Measurements from ENCODE around the gene EFCAB14. TPM values are rescaled to one million over a fixed set of nuclear protein-coding genes. Genes with fewer than 3 reads are reported as not detected.

The EFCAB14 gene
- total RNA-seq, 1 experiment from 2014 or later = 86.8 TPM

GRCh38 chr1:46760558-46761166 is 41.7 kb upstream of the EFCAB14 start:
- no peak for ATAC-seq
- intact Hi-C loops (cut with micrococcal nuclease; ENCODE audit: unreplicated experiment) (no loop called here), in situ Hi-C loops (cut with HindIII; ENCODE audit: low pct_unique_long_range_greater_than_20kb, low sequenced_read_pairs) (no loop called here)
- H3K27ac ChIP-seq (ENCODE audit: low read length) = no peak overlapping the region
- BruUV-seq (replicated peaks) = no TSS peak
- ChIA-PET CTCF (no interaction called here), POLR2A (no interaction called here)
- H3K4me1 ChIP-seq (ENCODE audit: control insufficient read depth, insufficient read depth, low read length) = no peaks in the 10 kb centered on the region
- no peak for TF ChIP-seq REST (IDR thresholded peaks at IDR 0.05; ENCODE audit: insufficient read depth in 1 of 2, low read depth in 2 of 2, low read length in 1 of 2)
- no peak for TF ChIP-seq TCF7L2 (IDR thresholded peaks at IDR 0.05; ENCODE audit: low read depth, low read length)
- no peak for TF ChIP-seq POLR2AphosphoS5 (IDR thresholded peaks at IDR 0.05; ENCODE audit: low read depth, low read length)
- no peak for TF ChIP-seq SIN3A (IDR thresholded peaks at IDR 0.05; ENCODE audit: borderline replicate concordance, insufficient read depth, low read depth, low read length)
- TF ChIP-seq, protein P1, sequence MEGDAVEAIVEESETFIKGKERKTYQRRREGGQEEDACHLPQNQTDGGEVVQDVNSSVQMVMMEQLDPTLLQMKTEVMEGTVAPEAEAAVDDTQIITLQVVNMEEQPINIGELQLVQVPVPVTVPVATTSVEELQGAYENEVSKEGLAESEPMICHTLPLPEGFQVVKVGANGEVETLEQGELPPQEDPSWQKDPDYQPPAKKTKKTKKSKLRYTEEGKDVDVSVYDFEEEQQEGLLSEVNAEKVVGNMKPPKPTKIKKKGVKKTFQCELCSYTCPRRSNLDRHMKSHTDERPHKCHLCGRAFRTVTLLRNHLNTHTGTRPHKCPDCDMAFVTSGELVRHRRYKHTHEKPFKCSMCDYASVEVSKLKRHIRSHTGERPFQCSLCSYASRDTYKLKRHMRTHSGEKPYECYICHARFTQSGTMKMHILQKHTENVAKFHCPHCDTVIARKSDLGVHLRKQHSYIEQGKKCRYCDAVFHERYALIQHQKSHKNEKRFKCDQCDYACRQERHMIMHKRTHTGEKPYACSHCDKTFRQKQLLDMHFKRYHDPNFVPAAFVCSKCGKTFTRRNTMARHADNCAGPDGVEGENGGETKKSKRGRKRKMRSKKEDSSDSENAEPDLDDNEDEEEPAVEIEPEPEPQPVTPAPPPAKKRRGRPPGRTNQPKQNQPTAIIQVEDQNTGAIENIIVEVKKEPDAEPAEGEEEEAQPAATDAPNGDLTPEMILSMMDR (IDR thresholded peaks at IDR 0.05) = no peak
- H3K36me3 ChIP-seq (ENCODE audit: control insufficient read depth, insufficient read depth, low read length) = no peaks in the 10 kb centered on the region
- no peaks in the 10 kb centered on the region for H3K9me3 ChIP-seq (ENCODE audit: control insufficient read depth, insufficient read depth, low read depth, low read length)
- no peak overlapping the region for H3K4me3 ChIP-seq (ENCODE audit: low read depth in 2 of 2, low read length in 2 of 2)
- H3K27me3 ChIP-seq (ENCODE audit: control insufficient read depth, insufficient read depth, low read length) = peaks cover 9% of the 10 kb centered on the region
- DNase-seq (ENCODE audit: low read depth, low spot score) = no peak

DNA sequence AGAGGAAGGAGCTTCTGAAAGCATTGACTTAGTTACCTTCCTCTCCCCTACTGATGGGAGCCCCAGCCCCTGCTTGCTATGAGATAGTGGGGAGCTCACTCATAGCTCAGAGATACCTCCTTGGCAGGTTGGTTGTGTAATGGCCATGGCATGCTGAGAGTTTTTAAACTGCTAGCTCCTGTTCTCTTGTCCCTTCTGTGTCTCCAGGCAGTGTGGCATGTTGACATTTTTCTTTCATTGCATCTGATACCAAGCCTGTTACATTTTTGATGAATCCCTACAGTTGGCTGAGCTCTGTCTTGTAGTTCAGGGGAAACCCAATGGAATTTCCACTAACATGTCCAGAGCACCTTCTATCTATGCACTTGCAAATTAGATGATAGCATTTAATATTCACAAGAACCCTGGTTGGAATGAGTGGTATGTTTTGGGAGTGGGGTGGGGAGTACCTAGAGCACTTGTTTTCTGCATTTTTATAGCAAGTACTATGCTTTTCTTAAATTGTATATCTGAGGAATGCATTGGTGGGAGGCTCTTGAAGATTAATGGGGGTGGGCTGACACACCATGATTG is 39.1 kb upstream of the EFCAB14 start:
- DNase-seq (ENCODE audit: low read depth, low spot score) (no peak), ATAC-seq (no peak)
- Histone ChIP-seq H3K27me3 (ENCODE audit: control insufficient read depth, insufficient read depth, low read length) (peaks cover 9% of the 10 kb centered on the region; the same call in 1 of the 2 replicates), H3K27ac (ENCODE audit: low read length) (no peak overlapping the region), H3K4me1 (ENCODE audit: control insufficient read depth, insufficient read depth, low read length) (no peaks in the 10 kb centered on the region), H3K36me3 (ENCODE audit: control insufficient read depth, insufficient read depth, low read length) (no peaks in the 10 kb centered on the region), H3K4me3 (ENCODE audit: low read depth in 2 of 2, low read length in 2 of 2) (no peak overlapping the region), H3K9me3 (ENCODE audit: control insufficient read depth, insufficient read depth, low read depth, low read length) (no peaks in the 10 kb centered on the region)
- ChIA-PET CTCF (no interaction called here), POLR2A (no interaction called here)
- intact Hi-C loops (cut with micrococcal nuclease; ENCODE audit: unreplicated experiment) = loop anchor here (10.0 kb wide), 1 partner anchor 107 kb away; no protein-coding TSS in a partner anchor
- in situ Hi-C loops (cut with HindIII; ENCODE audit: low pct_unique_long_range_greater_than_20kb, low sequenced_read_pairs) = no loop called here
- BruUV-seq (replicated peaks) = no TSS peak
- no peak for TF ChIP-seq SIN3A (IDR thresholded peaks at IDR 0.05; ENCODE audit: borderline replicate concordance, insufficient read depth, low read depth, low read length)
- TF ChIP-seq, protein P1 (IDR thresholded peaks at IDR 0.05) = no peak

Data from Panc1 (cell line).